WTC11 (cell line): ENCODE results near the gene MYH14. TPM values are rescaled to one million over a fixed set of nuclear protein-coding genes. Genes with fewer than 3 reads are reported as not detected.
"Not testable (repeated sequence)": the region's sequence is repeated elsewhere in the genome, so short reads cannot be mapped to it uniquely, and the experiment has no call there.

Source experiments
- ATAC-seq: fragments of 200-7000 bp; cut with Tn5 transposase; 2 replicates; pipeline ENCODE4 v1.10.0; 2021; ENCODE audit warnings: mild to moderate bottlenecking, moderate library complexity
- CTCF ChIA-PET: fragments of 300-600 bp; sonication (Branson Sonifier 250); formaldehyde crosslinking; loops from one replicate; lab custom pipeline; 2021; ENCODE audit warnings: antibody characterized with exemption; lab: Charles Lee
- POLR2A ChIA-PET: fragments of 350-600 bp; sonication (Branson Sonifier 250); formaldehyde crosslinking; loops from one replicate; lab custom pipeline; 2021; ENCODE audit warnings: antibody characterized with exemption; lab: Charles Lee
- DNase-seq: peaks from one replicate; pipeline ENCODE4 v3.0.0; 2021; ENCODE audit warnings: low spot score
- H3K27ac Mint-ChIP-seq: 2 replicates; pipeline ENCODE4 v1.8.0; 2021; ENCODE audit warnings: mixed read lengths
- H3K27me3 Mint-ChIP-seq: 2 replicates; pipeline ENCODE4 v1.8.0; 2021; ENCODE audit warnings: low read depth, mild to moderate bottlenecking, moderate library complexity, mixed read lengths
- H3K36me3 Mint-ChIP-seq: 2 replicates; pipeline ENCODE4 v1.8.0; 2021; ENCODE audit warnings: mixed read lengths
- H3K4me1 Mint-ChIP-seq: 2 replicates; pipeline ENCODE4 v1.8.0; 2022; ENCODE audit warnings: mixed read lengths
- H3K4me3 Mint-ChIP-seq: 2 replicates; pipeline ENCODE4 v1.8.0; 2021; ENCODE audit warnings: mild to moderate bottlenecking, moderate library complexity, mixed read lengths
- H3K9me3 Mint-ChIP-seq: 2 replicates; pipeline ENCODE4 v1.8.0; 2021; ENCODE audit warnings: mixed read lengths
- AFF4 ChIP-seq: sonication (generic); formaldehyde crosslinking; IDR thresholded peaks from 2 replicates; pipeline ENCODE4 v1.8.1; 2023; ENCODE audit warnings: mild to moderate bottlenecking, missing genetic modification reagents, borderline replicate concordance
- ATF1 ChIP-seq: sonication (generic); formaldehyde crosslinking; IDR thresholded peaks from 2 replicates; pipeline ENCODE4 v1.8.1; 2023; ENCODE audit warnings: mild to moderate bottlenecking, moderate library complexity, missing genetic modification reagents
- EMX1 ChIP-seq: fragments of 250-450 bp; sonication (Bioruptor Pico); IDR thresholded peaks from 2 replicates; pipeline ENCODE4 v1.8.0; 2021; ENCODE audit warnings: mild to moderate bottlenecking
- FOXJ3 ChIP-seq: sonication (generic); formaldehyde crosslinking; IDR thresholded peaks from 2 replicates; pipeline ENCODE4 v1.9.0; 2021; ENCODE audit warnings: missing genetic modification reagents, mild to moderate bottlenecking, borderline replicate concordance
- FOXK1 ChIP-seq: sonication (generic); formaldehyde crosslinking; IDR thresholded peaks from 2 replicates; pipeline ENCODE4 v1.8.0; 2022; ENCODE audit warnings: mild to moderate bottlenecking, moderate library complexity, missing genetic modification reagents
- HMGXB4 ChIP-seq: sonication (generic); formaldehyde crosslinking; IDR thresholded peaks from 2 replicates; pipeline ENCODE4 v1.8.1; 2023; ENCODE audit warnings: mild to moderate bottlenecking, moderate library complexity, missing genetic modification reagents
- MLX ChIP-seq: sonication (generic); formaldehyde crosslinking; IDR thresholded peaks from 2 replicates; pipeline ENCODE4 v1.8.1; 2023; ENCODE audit warnings: mild to moderate bottlenecking, missing genetic modification reagents, moderate library complexity
- NR3C1 ChIP-seq: sonication (generic); formaldehyde crosslinking; conservative IDR thresholded peaks from 2 replicates; pipeline ENCODE4 v1.8.1; 2023; ENCODE audit warnings: low read depth, mild to moderate bottlenecking, missing genetic modification reagents
- PRRX2 ChIP-seq: fragments of 250-450 bp; sonication (Bioruptor Pico); IDR thresholded peaks from 2 replicates; pipeline ENCODE4 v1.8.0; 2021; ENCODE audit warnings: mild to moderate bottlenecking
- RELA ChIP-seq: sonication (generic); formaldehyde crosslinking; IDR thresholded peaks from 2 replicates; pipeline ENCODE4 v1.8.1; 2022; ENCODE audit warnings: missing genetic modification reagents, mild to moderate bottlenecking, borderline replicate concordance
- SMAD3 ChIP-seq: sonication (generic); formaldehyde crosslinking; IDR thresholded peaks from 2 replicates; pipeline ENCODE4 v1.8.0; 2022; ENCODE audit warnings: missing genetic modification reagents, mild to moderate bottlenecking, borderline replicate concordance
- SOX15 ChIP-seq: fragments of 250-450 bp; sonication (Bioruptor Pico); IDR thresholded peaks from 2 replicates; pipeline ENCODE4 v1.9.0; 2021; ENCODE audit warnings: mild to moderate bottlenecking
- USF2 ChIP-seq: sonication (generic); formaldehyde crosslinking; IDR thresholded peaks from 2 replicates; pipeline ENCODE4 v1.8.1; 2023; ENCODE audit warnings: mild to moderate bottlenecking, missing genetic modification reagents, moderate library complexity
- ZMAT4 ChIP-seq: fragments of 250-450 bp; sonication (Bioruptor Pico); IDR thresholded peaks from 2 replicates; pipeline ENCODE4 v1.9.0; 2021; ENCODE audit warnings: mild to moderate bottlenecking
- ZNF138 ChIP-seq: sonication (generic); formaldehyde crosslinking; conservative IDR thresholded peaks from 2 replicates; pipeline ENCODE4 v1.8.1; 2022; ENCODE audit warnings: mild to moderate bottlenecking, moderate library complexity, missing genetic modification reagents
- ZNF281 ChIP-seq: sonication (generic); formaldehyde crosslinking; IDR thresholded peaks from 2 replicates; pipeline ENCODE4 v1.8.0; 2023; ENCODE audit warnings: mild to moderate bottlenecking, missing genetic modification reagents
- ZSCAN18 ChIP-seq: fragments of 250-450 bp; sonication (Bioruptor Pico); IDR thresholded peaks from 2 replicates; pipeline ENCODE4 v2.1.2; 2022; ENCODE audit warnings: mild to moderate bottlenecking, moderate library complexity
- total RNA-seq: library from RNA; stranded (reverse); gene quantifications from 3 replicates; pipeline ENCODE4 v1.2.3, GENCODE V29; 2021

Gene MYH14
- total RNA-seq, 1 experiment from 2014 or later: 25.8 TPM

- TF ChIP-seq SOX15 (CRISPR knock-in tag) (no peak), EMX1 (CRISPR knock-in tag) (no peak), HMGXB4 (CRISPR knock-in tag) (no peak), FOXK1 (CRISPR knock-in tag) (no peak)
- TF ChIP-seq, all 79 proteins: peak for 0
Observed at GRCh38 chr19:50344661-50345318, 141.4 kb downstream of the MYH14 start (continued).

- H3K4me3 Mint-ChIP-seq, ATAC-seq, H3K27ac Mint-ChIP-seq, H3K27me3 Mint-ChIP-seq, POLR2A ChIA-PET, DNase-seq, H3K4me1 Mint-ChIP-seq: not testable (repeated sequence)
- peaks cover 15% of the 10 kb centered on the region for H3K9me3 Mint-ChIP-seq
- CTCF ChIA-PET: interaction anchor here (1.0 kb wide), 1 partner anchor 18 kb away, joined by 4 read pairs; the partner anchor contains the start of gene KCNC3
- peaks cover 21% of the 10 kb centered on the region for H3K36me3 Mint-ChIP-seq
Observed at GRCh38 chr19:50347089-50347581, 143.7 kb downstream of the MYH14 start.

GRCh38 chr19:50349277-50350057 lies 146.0 kb downstream of the MYH14 start:
- H3K27ac Mint-ChIP-seq: no peak overlapping the region
- DNase-seq (no peak), ATAC-seq (no peak)
- TF ChIP-seq ZNF138 (CRISPR knock-in tag) (no peak), ATF1 (CRISPR knock-in tag) (no peak), ZMAT4 (CRISPR knock-in tag) (no peak), ZNF281 (no peak), MLX (no peak), ZSCAN18 (no peak), AFF4 (CRISPR knock-in tag) (no peak), USF2 (CRISPR knock-in tag) (no peak), RELA (CRISPR knock-in tag) (no peak), SMAD3 (CRISPR knock-in tag) (no peak), FOXJ3 (CRISPR knock-in tag) (no peak), PRRX2 (CRISPR knock-in tag) (no peak), NR3C1 (no peak)
- H3K4me3 Mint-ChIP-seq: no peak overlapping the region
- peaks cover 13% of the 10 kb centered on the region for H3K36me3 Mint-ChIP-seq
- H3K9me3 Mint-ChIP-seq: peaks cover 10% of the 10 kb centered on the region
- no peaks in the 10 kb centered on the region for H3K4me1 Mint-ChIP-seq
- peaks cover 4% of the 10 kb centered on the region for H3K27me3 Mint-ChIP-seq
- POLR2A ChIA-PET: interaction anchor here (1.3 kb wide), 1 partner anchor 35 kb away, joined by 3 read pairs; the partner anchor contains the start of gene POLD1
- CTCF ChIA-PET: interaction anchor here (1.0 to 1.3 kb wide), 8 partner anchors 12 to 207 kb away, joined by 3 to 7 read pairs (median 4); partner anchors contain the start of genes KCNC3 and NR1H2
